GM19463 (cell line): ENCODE results near the gene RALY.
"Not testable (repeated sequence)": the region's sequence is repeated elsewhere in the genome, so short reads cannot be mapped to it uniquely, and the experiment has no call there.

Experiments
- ATAC-seq: cut with Tn5 transposase; IDR thresholded peaks from one replicate; pipeline ENCODE4 v1.9.1; 2021; ENCODE audit warnings: mild to moderate bottlenecking, moderate library complexity; ENCODE audit not compliant: unreplicated experiment

Gene RALY

GRCh38 chr20:34015401-34016335 lies 22.0 kb downstream of the RALY start:
- no peak for ATAC-seq

GRCh38 chr20:34016736-34017135 lies 23.0 kb downstream of the RALY start:
- no peak for ATAC-seq

GRCh38 chr20:34017610-34018009 lies 23.9 kb downstream of the RALY start:
- ATAC-seq = no peak

- ATAC-seq = no peak
These were observed 24.5 kb downstream of the RALY start for GRCh38 chr20:34018166-34018565.

- peak; percentile 78 for ATAC-seq
These were observed 28.6 kb downstream of the RALY start for GRCh38 chr20:34022151-34022838.

GRCh38 chr20:34022839-34023234 lies 29.1 kb downstream of the RALY start:
- no peak for ATAC-seq

- ATAC-seq = no peak
These were observed 30.4 kb downstream of the RALY start for GRCh38 chr20:34023937-34024722.

GRCh38 chr20:34024723-34025351 lies 31.1 kb downstream of the RALY start:
- ATAC-seq = no peak

GRCh38 chr20:34028013-34028412 lies 34.3 kb downstream of the RALY start:
- ATAC-seq = not testable (repeated sequence)

GRCh38 chr20:34029415-34029814 lies 35.7 kb downstream of the RALY start:
- ATAC-seq = no peak

- ATAC-seq = no peak
These were observed 36.7 kb downstream of the RALY start for GRCh38 chr20:34030456-34030855.

GRCh38 chr20:34033903-34034302 lies 40.2 kb downstream of the RALY start:
- no peak for ATAC-seq

GRCh38 chr20:34037121-34037520 lies 43.4 kb downstream of the RALY start:
- ATAC-seq = no peak

- no peak for ATAC-seq
These were observed 44.1 kb downstream of the RALY start for GRCh38 chr20:34037767-34038166.

- ATAC-seq = no peak
These were observed 46.7 kb downstream of the RALY start for GRCh38 chr20:34040300-34040995.

- ATAC-seq = no peak
These were observed 47.5 kb downstream of the RALY start for GRCh38 chr20:34041226-34041625.

- no peak for ATAC-seq
These were observed 48.6 kb downstream of the RALY start for GRCh38 chr20:34042262-34042661.

GRCh38 chr20:34043025-34043424 lies 49.3 kb downstream of the RALY start:
- ATAC-seq = no peak

GRCh38 chr20:34045294-34045693 lies 51.6 kb downstream of the RALY start:
- ATAC-seq = no peak
